Skin epidermis (tissue), 12 donors: ENCODE results near the gene ATP2A1.
"Not testable (repeated sequence)": the region's sequence is repeated elsewhere in the genome, so short reads cannot be mapped to it uniquely, and the experiment has no call there.

Experiments
- H3K27ac ChIP-seq, 21 experiments: fragments of 200-600 bp; sonication (generic) in 11 of 21; one replicate each; pipeline ENCODE4 v1.5.0; 2020; ENCODE audit warnings: mild to moderate bottlenecking in 3 of 21, inconsistent platforms in 2 of 21, moderate library complexity in 2 of 21
- H3K4me3 ChIP-seq, 7 experiments: fragments of 200-600 bp; sonication (generic) in 2 of 7; one replicate each; pipeline ENCODE4 v1.5.0; 2020; ENCODE audit warnings: inconsistent platforms in 2 of 7, mild to moderate bottlenecking in 2 of 7, moderate library complexity in 1 of 7

Gene ATP2A1

GRCh38 chr16:28927815-28928214 lies 49.5 kb downstream of the ATP2A1 start:
- Histone ChIP-seq H3K27ac (no peak overlapping the region), H3K4me3 (no peak overlapping the region)

DNA sequence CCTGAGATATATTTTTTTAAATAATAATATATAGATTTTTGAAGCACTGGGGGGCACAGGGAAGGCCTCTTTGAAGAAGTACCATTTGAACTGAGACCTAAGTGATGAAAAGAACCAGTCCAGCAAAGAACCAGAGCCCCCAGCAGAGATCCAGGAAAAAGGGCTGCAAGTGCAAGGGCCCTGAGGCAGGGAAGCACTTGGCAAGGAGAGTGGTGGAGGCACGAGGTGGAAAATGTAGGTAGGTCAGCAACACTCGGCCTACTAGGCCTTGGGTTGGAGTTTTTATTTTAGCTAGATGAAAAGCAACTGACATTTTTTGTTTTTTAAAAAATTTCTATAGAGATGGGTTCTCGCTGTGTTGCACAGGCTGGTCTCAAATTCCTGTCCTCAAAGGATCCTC lies 51.9 kb downstream of the ATP2A1 start:
- no peak overlapping the region for H3K4me3 ChIP-seq
- H3K27ac ChIP-seq = peak overlapping the region in 1 of 21 experiments; percentile 42

- Histone ChIP-seq H3K27ac (peak overlapping the region in 3 of 21 experiments; percentile 42 to 71 (median 57)), H3K4me3 (no peak overlapping the region)
Observed at GRCh38 chr16:28930652-28931051, 52.4 kb downstream of the ATP2A1 start.

DNA sequence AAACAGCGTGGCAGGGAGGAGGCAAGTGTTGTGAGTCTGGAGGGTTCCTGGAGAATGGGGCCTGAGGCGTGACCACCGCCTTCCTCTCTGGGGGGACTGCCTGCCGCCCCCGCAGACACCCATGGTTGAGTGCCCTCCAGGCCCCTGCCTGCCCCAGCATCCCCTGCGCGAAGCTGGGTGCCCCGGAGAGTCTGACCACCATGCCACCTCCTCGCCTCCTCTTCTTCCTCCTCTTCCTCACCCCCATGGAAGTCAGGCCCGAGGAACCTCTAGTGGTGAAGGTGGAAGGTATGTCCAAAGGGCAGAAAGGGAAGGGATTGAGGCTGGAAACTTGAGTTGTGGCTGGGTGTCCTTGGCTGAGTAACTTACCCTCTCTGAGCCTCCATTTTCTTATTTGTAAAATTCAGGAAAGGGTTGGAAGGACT lies 53.5 kb downstream of the ATP2A1 start, which contains the start of gene CD19:
CD19 (plus strand) TSS at position 171 of the 425 bp plus-strand sequence; CDS start at position 201, 30 bp downstream.
- peak within 1 kb of the TSS in 3 of 21 experiments; percentile 42 to 71 (median 57) for H3K27ac ChIP-seq
- H3K4me3 ChIP-seq = no peak within 1 kb of the TSS

GRCh38 chr16:28932339-28933141 lies 54.3 kb downstream of the ATP2A1 start:
- peak overlapping the region in 2 of 21 experiments; percentile 47 to 71 for H3K27ac ChIP-seq
- H3K4me3 ChIP-seq = no peak overlapping the region

DNA sequence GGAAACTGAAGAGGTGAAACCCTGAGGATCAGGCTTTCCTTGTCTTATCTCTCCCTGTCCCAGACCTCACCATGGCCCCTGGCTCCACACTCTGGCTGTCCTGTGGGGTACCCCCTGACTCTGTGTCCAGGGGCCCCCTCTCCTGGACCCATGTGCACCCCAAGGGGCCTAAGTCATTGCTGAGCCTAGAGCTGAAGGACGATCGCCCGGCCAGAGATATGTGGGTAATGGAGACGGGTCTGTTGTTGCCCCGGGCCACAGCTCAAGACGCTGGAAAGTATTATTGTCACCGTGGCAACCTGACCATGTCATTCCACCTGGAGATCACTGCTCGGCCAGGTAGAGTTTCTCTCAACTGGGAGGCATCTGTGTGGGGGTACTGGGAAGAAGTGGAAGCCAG lies 54.9 kb downstream of the ATP2A1 start:
- H3K4me3 ChIP-seq = no peak overlapping the region
- peak overlapping the region in 1 of 21 experiments; percentile 71 for H3K27ac ChIP-seq

DNA sequence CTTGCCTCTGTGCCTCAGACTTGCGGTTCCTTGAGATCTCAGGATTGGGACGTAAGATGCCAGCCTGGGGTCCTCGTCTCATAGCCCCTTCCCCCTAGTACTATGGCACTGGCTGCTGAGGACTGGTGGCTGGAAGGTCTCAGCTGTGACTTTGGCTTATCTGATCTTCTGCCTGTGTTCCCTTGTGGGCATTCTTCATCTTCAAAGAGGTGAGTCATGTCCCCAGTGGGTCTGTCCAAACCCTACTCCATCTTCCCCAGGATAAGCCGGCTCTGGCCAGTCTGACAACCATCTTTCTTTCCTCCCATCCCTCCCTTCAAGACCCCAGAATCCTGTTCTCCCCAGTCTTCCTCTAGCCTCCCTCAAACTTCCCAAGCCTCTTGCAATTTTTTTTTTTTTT lies 57.1 kb downstream of the ATP2A1 start:
- H3K27ac ChIP-seq = no peak overlapping the region
- H3K4me3 ChIP-seq = no peak overlapping the region

DNA sequence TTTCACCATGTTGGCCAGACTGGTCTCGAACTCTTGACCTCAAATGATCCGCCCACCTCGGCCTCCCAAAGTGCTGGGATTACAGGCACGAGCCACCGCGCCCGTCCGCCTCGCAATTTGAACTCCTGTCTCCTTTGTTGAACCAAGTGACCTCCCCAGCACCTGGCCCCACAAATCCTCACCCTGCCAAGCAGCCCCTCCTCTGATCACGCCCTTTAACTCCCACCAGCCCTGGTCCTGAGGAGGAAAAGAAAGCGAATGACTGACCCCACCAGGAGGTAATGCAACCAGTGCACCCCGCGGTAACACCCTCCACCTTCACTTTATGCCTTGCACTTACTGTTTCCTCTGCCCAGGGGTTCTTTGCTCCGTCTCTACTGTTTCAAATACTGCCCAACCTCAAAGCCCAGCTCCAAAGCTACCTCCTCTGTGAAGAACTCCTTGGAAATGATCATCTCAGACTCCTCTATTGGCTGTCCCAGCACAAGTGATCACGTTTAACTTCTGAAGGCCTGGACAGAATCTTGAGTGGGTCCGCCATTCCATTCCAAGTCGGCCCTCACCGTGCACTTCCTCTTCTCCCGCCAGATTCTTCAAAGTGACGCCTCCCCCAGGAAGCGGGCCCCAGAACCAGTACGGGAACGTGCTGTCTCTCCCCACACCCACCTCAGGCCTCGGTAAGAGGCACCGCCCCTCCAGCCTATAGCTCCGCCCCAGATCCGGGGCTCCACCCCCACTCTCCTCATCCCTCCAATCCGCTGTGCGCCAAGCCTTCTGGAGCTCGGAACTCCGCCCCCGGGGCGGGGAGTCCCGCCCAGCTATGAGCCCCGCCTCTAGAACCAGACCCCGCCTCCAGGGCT lies 57.9 kb downstream of the ATP2A1 start:
- Histone ChIP-seq H3K4me3 (peak overlapping the region in 3 of 7 experiments; percentile 4 to 20 (median 18)), H3K27ac (no peak overlapping the region)

- H3K27ac ChIP-seq = no peak overlapping the region
- H3K4me3 ChIP-seq = no peak overlapping the region
Observed at GRCh38 chr16:28936784-28937155, 58.5 kb downstream of the ATP2A1 start.

GRCh38 chr16:28937222-28937876 lies 59.1 kb downstream of the ATP2A1 start:
- Histone ChIP-seq H3K27ac (no peak overlapping the region), H3K4me3 (no peak overlapping the region)

DNA sequence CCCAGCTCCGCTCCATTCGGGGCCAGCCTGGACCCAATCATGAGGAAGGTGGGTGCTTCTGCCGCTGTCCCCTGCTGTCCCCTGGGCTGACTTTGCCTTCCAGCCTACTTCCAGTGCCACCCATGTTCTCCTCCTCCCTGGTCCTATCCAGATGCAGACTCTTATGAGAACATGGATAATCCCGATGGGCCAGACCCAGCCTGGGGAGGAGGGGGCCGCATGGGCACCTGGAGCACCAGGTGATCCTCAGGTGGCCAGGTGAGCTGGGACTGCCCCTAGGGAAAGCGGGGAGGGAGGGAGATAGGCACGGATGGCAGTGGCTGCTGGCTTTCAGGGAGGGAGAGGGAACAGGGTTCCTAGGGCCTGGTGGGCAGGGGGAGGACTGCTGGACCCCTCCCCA lies 60.4 kb downstream of the ATP2A1 start:
- H3K27ac ChIP-seq = no peak overlapping the region

DNA sequence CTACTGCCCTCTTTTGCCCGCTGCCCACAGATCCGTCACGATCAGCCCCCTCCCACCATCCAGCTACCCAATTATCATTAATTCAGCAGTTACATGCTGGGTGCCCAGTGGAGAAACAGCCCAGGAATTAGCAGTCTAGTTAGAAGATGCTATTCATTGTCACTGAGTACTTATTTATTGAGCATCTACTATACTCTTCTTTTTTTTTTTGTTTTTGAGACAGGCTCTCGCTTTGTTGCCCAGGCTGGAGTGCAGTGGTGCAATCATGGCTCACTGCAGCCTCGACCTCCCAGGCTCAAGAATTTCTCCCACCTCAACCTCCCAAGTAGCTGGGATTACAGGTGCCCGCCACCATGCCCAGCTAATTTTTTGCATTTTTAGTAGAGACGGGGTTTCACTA lies 61.5 kb downstream of the ATP2A1 start:
- not testable (repeated sequence) for H3K27ac ChIP-seq, H3K4me3 ChIP-seq

More for the DNA sequence above, 60.4 kb downstream of the ATP2A1 start:
- H3K4me3 ChIP-seq = no peak overlapping the region

DNA sequence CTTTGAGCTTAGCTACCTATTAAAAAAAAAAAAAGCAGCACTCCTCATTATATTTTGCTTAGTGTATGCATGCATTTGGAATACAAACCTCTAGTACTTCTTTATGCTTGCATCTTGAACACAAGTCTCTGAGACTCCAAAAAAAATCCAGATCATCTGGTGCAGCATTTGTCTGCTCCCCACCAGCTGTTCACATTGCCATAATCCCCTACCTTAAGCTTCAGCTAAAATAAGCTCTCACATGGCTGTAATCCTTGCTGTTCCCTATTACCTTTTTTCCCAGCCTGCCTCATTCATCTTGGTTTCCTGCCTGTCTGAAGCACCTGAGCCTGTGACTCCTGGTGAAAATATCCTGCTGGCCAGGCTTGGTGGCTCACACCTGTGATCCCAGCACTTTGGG lies 65.0 kb downstream of the ATP2A1 start:
- Histone ChIP-seq H3K27ac (no peak overlapping the region), H3K4me3 (no peak overlapping the region)

DNA sequence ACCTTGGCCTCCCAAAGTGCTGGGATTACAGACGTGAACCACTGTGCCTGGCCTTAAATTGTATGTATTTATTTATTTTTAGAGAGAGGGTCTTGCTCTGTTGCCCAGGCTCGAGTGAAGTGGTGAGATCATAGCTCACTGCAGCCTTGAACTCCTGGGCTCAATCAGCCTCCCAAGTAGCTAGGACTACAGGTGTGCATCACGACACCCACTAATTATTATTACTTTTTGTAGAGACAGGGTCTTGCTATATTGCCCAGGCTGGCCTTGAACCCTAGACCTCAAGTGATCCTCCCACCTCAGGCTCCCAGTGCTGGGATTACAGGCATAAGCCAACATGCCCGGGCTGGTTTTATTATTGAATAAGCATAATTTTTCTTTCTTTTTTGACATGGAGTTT lies 68.4 kb downstream of the ATP2A1 start:
- no peak overlapping the region for H3K4me3 ChIP-seq
- H3K27ac ChIP-seq = no peak overlapping the region

DNA sequence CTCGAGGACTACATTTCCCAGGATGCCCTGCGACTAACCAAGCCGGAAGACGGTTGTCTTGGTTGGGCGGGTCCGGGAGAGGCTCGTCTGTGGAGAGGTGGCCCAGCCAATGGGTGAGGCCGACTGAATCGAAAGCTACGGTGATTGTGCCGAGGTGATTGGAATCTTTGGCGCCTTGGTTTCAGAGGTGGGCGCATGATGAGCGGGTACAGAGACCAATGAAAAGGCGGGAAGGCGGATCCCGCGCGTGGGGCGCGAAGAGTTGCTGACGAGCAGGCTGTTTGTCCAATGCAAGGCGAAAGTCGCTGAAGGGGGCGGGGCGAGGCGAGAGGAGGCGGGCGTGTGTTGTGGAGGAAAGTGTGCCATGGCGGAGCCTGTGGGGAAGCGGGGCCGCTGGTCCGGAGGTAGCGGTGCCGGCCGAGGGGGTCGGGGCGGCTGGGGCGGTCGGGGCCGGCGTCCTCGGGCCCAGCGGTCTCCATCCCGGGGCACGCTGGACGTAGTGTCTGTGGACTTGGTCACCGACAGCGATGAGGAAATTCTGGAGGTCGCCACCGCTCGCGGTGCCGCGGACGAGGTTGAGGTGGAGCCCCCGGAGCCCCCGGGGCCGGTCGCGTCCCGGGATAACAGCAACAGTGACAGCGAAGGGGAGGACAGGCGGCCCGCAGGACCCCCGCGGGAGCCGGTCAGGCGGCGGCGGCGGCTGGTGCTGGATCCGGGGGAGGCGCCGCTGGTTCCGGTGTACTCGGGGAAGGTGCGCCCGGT lies 72.5 kb downstream of the ATP2A1 start, which contains the start of gene NFATC2IP:
NFATC2IP (plus strand) TSS at position 290 of the 762 bp plus-strand sequence; CDS start at position 365, 75 bp downstream.
- H3K27ac ChIP-seq = peak within 1 kb of the TSS; percentile 76 to 94 (median 88)
- H3K4me3 ChIP-seq = peak within 1 kb of the TSS; percentile 83 to 98 (median 94)

- H3K27ac ChIP-seq = peak overlapping the region; percentile 76 to 94 (median 88)
- H3K4me3 ChIP-seq = peak overlapping the region; percentile 83 to 98 (median 94)
Observed at GRCh38 chr16:28951410-28951943, 73.2 kb downstream of the ATP2A1 start.
